ENCODE measurements around the gene IGIP. TPM values are rescaled to one million over a fixed set of nuclear protein-coding genes. Genes with fewer than 3 reads are reported as not detected.

Gene IGIP
- total RNA-seq, 1 experiment from 2014 or later: 2.5 TPM

GRCh38 chr5:140109759-140110645 is 15.7 kb upstream of the IGIP start:
- BruUV-seq (replicated peaks): no TSS peak
- POLR2A ChIA-PET (ENCODE audit: low non-redundant PET): no interaction called here

GRCh38 chr5:140110646-140110957 is 15.1 kb upstream of the IGIP start:
- intact Hi-C loops (cut with micrococcal nuclease; ENCODE audit: unreplicated experiment): no loop called here
- Histone ChIP-seq H3K27ac (ENCODE audit: low read depth, low read length, poor library complexity, severe bottlenecking) (no peak overlapping the region), H3K27me3 (replicated peaks; ENCODE audit: insufficient read depth, low read depth, low read length, poor library complexity) (no peaks in the 10 kb centered on the region), H3K9me3 (ENCODE audit: low read depth, low read length, poor library complexity, severe bottlenecking) (no peaks in the 10 kb centered on the region), H3K36me3 (ENCODE audit: insufficient read depth, low read length, poor library complexity, severe bottlenecking) (no peaks in the 10 kb centered on the region), H3K4me3 (ENCODE audit: low read depth, low read length, poor library complexity, severe bottlenecking) (no peak overlapping the region), H3K4me1 (ENCODE audit: insufficient read depth, low read length, poor library complexity, severe bottlenecking) (peaks cover 43% of the 10 kb centered on the region)
- no peak for TF ChIP-seq CTCF (conservative IDR thresholded peaks at IDR 0.05; ENCODE audit: low read depth, low read length)
- TF ChIP-seq EZH2 (IDR thresholded peaks at IDR 0.05; ENCODE audit: borderline replicate concordance, low read depth, low read length, poor library complexity, severe bottlenecking): no peak
- POLR2A ChIA-PET (ENCODE audit: low non-redundant PET): no interaction called here
- no TSS peak for BruUV-seq (replicated peaks)
- CTCF ChIA-PET: no interaction called here
- no peak for DNase-seq (ENCODE audit: low spot score)

More at GRCh38 chr5:140109759-140110645, 15.7 kb upstream of the IGIP start:
- no peaks in the 10 kb centered on the region for H3K36me3 ChIP-seq (ENCODE audit: insufficient read depth, low read length, poor library complexity, severe bottlenecking)
- peaks cover 37% of the 10 kb centered on the region for H3K4me1 ChIP-seq (ENCODE audit: insufficient read depth, low read length, poor library complexity, severe bottlenecking)
- no peak for DNase-seq (ENCODE audit: low spot score)
- no peak overlapping the region for H3K27ac ChIP-seq (ENCODE audit: low read depth, low read length, poor library complexity, severe bottlenecking)
- H3K27me3 ChIP-seq (replicated peaks; ENCODE audit: insufficient read depth, low read depth, low read length, poor library complexity): no peaks in the 10 kb centered on the region
- intact Hi-C loops (cut with micrococcal nuclease; ENCODE audit: unreplicated experiment): no loop called here
- TF ChIP-seq CTCF (conservative IDR thresholded peaks at IDR 0.05; ENCODE audit: low read depth, low read length) (no peak), EZH2 (IDR thresholded peaks at IDR 0.05; ENCODE audit: borderline replicate concordance, low read depth, low read length, poor library complexity, severe bottlenecking) (no peak)
- no peak overlapping the region for H3K4me3 ChIP-seq (ENCODE audit: low read depth, low read length, poor library complexity, severe bottlenecking)
- CTCF ChIA-PET: no interaction called here
- H3K9me3 ChIP-seq (ENCODE audit: low read depth, low read length, poor library complexity, severe bottlenecking): no peaks in the 10 kb centered on the region

GRCh38 chr5:140111011-140111858 is 14.5 kb upstream of the IGIP start:
- no TSS peak for BruUV-seq (replicated peaks)
- CTCF ChIA-PET: no interaction called here
- no peak overlapping the region for H3K4me3 ChIP-seq (ENCODE audit: low read depth, low read length, poor library complexity, severe bottlenecking)
- no peak overlapping the region for H3K27ac ChIP-seq (ENCODE audit: low read depth, low read length, poor library complexity, severe bottlenecking)
- intact Hi-C loops (cut with micrococcal nuclease; ENCODE audit: unreplicated experiment): no loop called here
- POLR2A ChIA-PET (ENCODE audit: low non-redundant PET): no interaction called here
- H3K27me3 ChIP-seq (replicated peaks; ENCODE audit: insufficient read depth, low read depth, low read length, poor library complexity): no peaks in the 10 kb centered on the region
- H3K36me3 ChIP-seq (ENCODE audit: insufficient read depth, low read length, poor library complexity, severe bottlenecking): no peaks in the 10 kb centered on the region
- TF ChIP-seq EZH2 (IDR thresholded peaks at IDR 0.05; ENCODE audit: borderline replicate concordance, low read depth, low read length, poor library complexity, severe bottlenecking) (no peak), CTCF (conservative IDR thresholded peaks at IDR 0.05; ENCODE audit: low read depth, low read length) (no peak)
- H3K9me3 ChIP-seq (ENCODE audit: low read depth, low read length, poor library complexity, severe bottlenecking): no peaks in the 10 kb centered on the region
- H3K4me1 ChIP-seq (ENCODE audit: insufficient read depth, low read length, poor library complexity, severe bottlenecking): peaks cover 44% of the 10 kb centered on the region
- no peak for DNase-seq (ENCODE audit: low spot score)
